SK-N-SH (cell line): ENCODE measurements around the gene IGFALS. TPM values are rescaled to one million over a fixed set of nuclear protein-coding genes. Genes with fewer than 3 reads are reported as not detected.
"Not testable (repeated sequence)": the region's sequence is repeated elsewhere in the genome, so short reads cannot be mapped to it uniquely, and the experiment has no call there.

Experiments
- CTCF ChIA-PET: fragments of 300-600, 350-600 bp; formaldehyde crosslinking; extraction: SDS; loops from one replicate; lab custom pipeline; 2021; lab: Yijun Ruan, JAX
- POLR2A ChIA-PET: fragments of 350-600 bp; sonication (Branson Sonifier 250); formaldehyde crosslinking; extraction: SDS; loops from one replicate; lab custom pipeline; 2020; ENCODE audit warnings: antibody characterized with exemption, inconsistent platforms; lab: Yijun Ruan, JAX
- DNase-seq: peaks from one replicate; pipeline ENCODE4 v3.0.0; 2012
- H2AFZ ChIP-seq: fragments of 200-600 bp; sonication (generic); 2 replicates; pipeline ENCODE4 v1.8.1; 2016; ENCODE audit warnings: antibody characterized with exemption, mild to moderate bottlenecking, low read depth
- H3F3A ChIP-seq: fragments of 200-600 bp; sonication (generic); replicated peaks from 2 replicates; pipeline ENCODE3; 2016; ENCODE audit warnings: antibody characterized with exemption, mild to moderate bottlenecking; ENCODE audit not compliant: insufficient read depth
- H3K27ac ChIP-seq, 2 experiments: fragments of 200-500 bp in 1 of 2; fragments of 200-600 bp in 1 of 2; sonication (Bioruptor generic) in 1 of 2; sonication (generic), shearing (Covaris generic) in 1 of 2; 2 replicates each; pipeline versions ENCODE4 v1.5.1 to v1.6.1; 2014 to 2016; ENCODE audit warnings: low read depth in 2 of 2, inconsistent platforms in 1 of 2, low read length in 1 of 2, mild to moderate bottlenecking in 1 of 2, mixed read lengths in 1 of 2
- H3K27me3 ChIP-seq: fragments of 200-600 bp; sonication (generic), shearing (Covaris generic); 2 replicates; pipeline ENCODE4 v1.6.1; 2016; ENCODE audit warnings: mixed run types; ENCODE audit not compliant: insufficient read depth
- H3K36me3 ChIP-seq, 2 experiments: fragments of 200-500 bp in 1 of 2; fragments of 200-600 bp in 1 of 2; sonication (Bioruptor generic) in 1 of 2; sonication (generic) in 1 of 2; replicated peaks in 1 of 2; 2 replicates each; pipeline versions ENCODE3 to v1.5.1; 2014 to 2016; ENCODE audit warnings: low read length in 1 of 2, mild to moderate bottlenecking in 1 of 2; ENCODE audit not compliant: insufficient read depth in 2 of 2, control insufficient read depth in 1 of 2
- H3K4me1 ChIP-seq, 2 experiments: fragments of 200-500 bp in 1 of 2; fragments of 200-600 bp in 1 of 2; sonication (Bioruptor generic) in 1 of 2; sonication (generic), shearing (Covaris generic) in 1 of 2; 2 replicates each; pipeline versions ENCODE4 v1.5.1 to v1.6.1; 2014 to 2016; ENCODE audit warnings: low read depth in 1 of 2, low read length in 1 of 2, mixed run types in 1 of 2; ENCODE audit not compliant: insufficient read depth in 2 of 2, control insufficient read depth in 1 of 2
- H3K4me2 ChIP-seq: fragments of 200-600 bp; sonication (generic), shearing (Covaris generic); 2 replicates; pipeline ENCODE4 v1.6.1; 2017; ENCODE audit warnings: mixed run types
- H3K4me3 ChIP-seq, 2 experiments: fragments of 200-500 bp in 1 of 2; fragments of 200-600 bp in 1 of 2; sonication (Bioruptor generic) in 1 of 2; sonication (generic), shearing (Covaris generic) in 1 of 2; 2 replicates each; pipeline versions ENCODE4 v1.5.1 to v1.8.1; 2014 to 2016; ENCODE audit warnings: low read depth in 2 of 2, inconsistent platforms in 1 of 2, low read length in 1 of 2, mild to moderate bottlenecking in 1 of 2, mixed read lengths in 1 of 2, moderate library complexity in 1 of 2
- H3K79me2 ChIP-seq: fragments of 200-600 bp; sonication (generic); 2 replicates; pipeline ENCODE4 v1.8.1; 2017; ENCODE audit warnings: mild to moderate bottlenecking; ENCODE audit not compliant: insufficient read depth
- H3K9ac ChIP-seq: fragments of 200-600 bp; sonication (generic); 2 replicates; pipeline ENCODE4 v1.6.1; 2017; ENCODE audit warnings: mixed run types
- H3K9me2 ChIP-seq: fragments of 200-600 bp; sonication (generic); 2 replicates; pipeline ENCODE4 v1.6.1; 2017; ENCODE audit warnings: mixed run types
- H3K9me3 ChIP-seq: fragments of 200-600 bp; sonication (generic); 2 replicates; pipeline ENCODE4 v1.6.1; 2017; ENCODE audit warnings: mixed run types, mild to moderate bottlenecking, moderate library complexity
- H4K20me1 ChIP-seq: fragments of 200-600 bp; sonication (generic); 2 replicates; pipeline ENCODE4 v1.6.1; 2017; ENCODE audit warnings: mild to moderate bottlenecking, mixed run types; ENCODE audit not compliant: insufficient read depth
- CHD2 ChIP-seq: fragments of 150-350 bp; IDR thresholded peaks from 2 replicates; pipeline ENCODE4 v1.6.1; 2018; ENCODE audit warnings: low read length; ENCODE audit not compliant: partially characterized antibody
- ELF1 ChIP-seq: IDR thresholded peaks from 2 replicates; pipeline ENCODE4 v1.4.0; 2012
- EZH2phosphoT487 ChIP-seq: fragments of 200-600 bp; sonication (generic); IDR thresholded peaks from 2 replicates; pipeline ENCODE4 v1.6.1; 2017; ENCODE audit warnings: low read depth, mixed run types, mild to moderate bottlenecking, antibody characterized with exemption, moderate library complexity, borderline replicate concordance
- FOXJ3 ChIP-seq: sonication (generic); formaldehyde crosslinking; IDR thresholded peaks from 2 replicates; pipeline ENCODE4 v1.5.1; 2020; ENCODE audit warnings: mild to moderate bottlenecking, missing genetic modification reagents
- NRF1 ChIP-seq: IDR thresholded peaks from 2 replicates; pipeline ENCODE4 v1.6.1; 2012; ENCODE audit warnings: low read depth, mild to moderate bottlenecking, low read length
- PBX3 ChIP-seq: IDR thresholded peaks from 2 replicates; pipeline ENCODE4; 2012
- POLR2AphosphoS5 ChIP-seq: IDR thresholded peaks from 2 replicates; pipeline ENCODE4 v1.6.1; 2012; ENCODE audit warnings: low read depth, low read length
- RAD21 ChIP-seq: IDR thresholded peaks from 2 replicates; pipeline ENCODE4 v1.6.1; 2012; ENCODE audit warnings: mild to moderate bottlenecking, low read length
- RFX5 ChIP-seq: IDR thresholded peaks from 2 replicates; pipeline ENCODE4 v1.6.1; 2012; ENCODE audit warnings: mild to moderate bottlenecking, improper control_type of control experiment, low read length
- RXRA ChIP-seq: IDR thresholded peaks from 2 replicates; pipeline ENCODE4 v1.4.0; 2012; ENCODE audit warnings: low read depth, mild to moderate bottlenecking, borderline replicate concordance
- SMC3 ChIP-seq: IDR thresholded peaks from 2 replicates; pipeline ENCODE4 v1.6.1; 2012; ENCODE audit warnings: low read depth, low read length, improper control_type of control experiment
- TAF1 ChIP-seq: IDR thresholded peaks from 2 replicates; pipeline ENCODE4 v1.6.1; 2012; ENCODE audit warnings: low read depth, mild to moderate bottlenecking, low read length, moderate library complexity, borderline replicate concordance
- TCF12 ChIP-seq: IDR thresholded peaks from 2 replicates; pipeline ENCODE4 v1.4.0; 2012
- TEAD4 ChIP-seq: IDR thresholded peaks from 2 replicates; pipeline ENCODE4 v1.4.0; 2012; ENCODE audit warnings: mild to moderate bottlenecking, borderline replicate concordance; ENCODE audit not compliant: insufficient read depth
- USF1 ChIP-seq: IDR thresholded peaks from 2 replicates; pipeline ENCODE4 v1.4.0; 2012; ENCODE audit warnings: low read depth, borderline replicate concordance
- whole genome bisulfite sequencing: methylation state at CpG from one replicate; pipeline ENCODE4 v1.1.6; 2017; ENCODE audit warnings: low lambda C conversion rate; 5-methylcytosine and 5-hydroxymethylcytosine counted together
- polyA plus RNA-seq, 3 experiments: library from polyadenylated mRNA; depleted of rRNA; stranded (reverse); fragments of >200 nt; gene quantifications; 2 replicates each; pipeline ENCODE4 v1.2.3, GENCODE V29; 2012
- TF ChIP-seq, protein P1 (sequence below): IDR thresholded peaks from 2 replicates; pipeline ENCODE4 v1.4.0; 2012; ENCODE audit warnings: low read depth, borderline replicate concordance
- TF ChIP-seq, protein P2 (sequence below): fragments of 150-350 bp; IDR thresholded peaks from 2 replicates; pipeline ENCODE4 v1.6.1; 2016; ENCODE audit warnings: mild to moderate bottlenecking, low read depth, low read length

Gene IGFALS
- polyA plus RNA-seq, 1 of the 3 experiments (the other 2 are of a cell fraction): 0.02 TPM

DNA sequence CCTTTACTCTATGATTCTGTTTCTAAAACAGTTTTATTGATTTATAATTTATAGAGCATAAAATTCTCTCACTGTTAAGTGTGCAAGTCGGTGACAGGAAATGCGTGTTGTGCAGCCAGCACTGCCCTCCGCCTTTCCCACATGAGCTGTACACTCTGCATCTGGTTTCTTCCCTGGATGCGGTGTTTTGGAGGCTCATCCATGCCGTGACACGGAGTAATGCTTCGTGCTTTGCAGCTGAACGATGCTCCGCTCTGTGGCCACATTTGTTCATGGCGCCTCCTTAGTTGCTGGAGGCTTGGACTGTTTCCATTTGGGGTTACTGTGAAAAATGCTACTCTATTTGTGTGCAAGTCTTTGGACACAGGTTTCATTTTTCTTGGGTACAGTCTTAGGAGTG is 7.2 kb upstream of the IGFALS start (continued):
- TF ChIP-seq RAD21 (no peak), RXRA (no peak), FOXJ3 (CRISPR knock-in tag) (no peak)

GRCh38 chr16:1799263-1799662 is 5.8 kb upstream of the IGFALS start:
- POLR2A ChIA-PET, H3K4me3 ChIP-seq: not testable (repeated sequence)
- WGBS: 62% methylated on average over 5 of the region's 5 CpGs

DNA sequence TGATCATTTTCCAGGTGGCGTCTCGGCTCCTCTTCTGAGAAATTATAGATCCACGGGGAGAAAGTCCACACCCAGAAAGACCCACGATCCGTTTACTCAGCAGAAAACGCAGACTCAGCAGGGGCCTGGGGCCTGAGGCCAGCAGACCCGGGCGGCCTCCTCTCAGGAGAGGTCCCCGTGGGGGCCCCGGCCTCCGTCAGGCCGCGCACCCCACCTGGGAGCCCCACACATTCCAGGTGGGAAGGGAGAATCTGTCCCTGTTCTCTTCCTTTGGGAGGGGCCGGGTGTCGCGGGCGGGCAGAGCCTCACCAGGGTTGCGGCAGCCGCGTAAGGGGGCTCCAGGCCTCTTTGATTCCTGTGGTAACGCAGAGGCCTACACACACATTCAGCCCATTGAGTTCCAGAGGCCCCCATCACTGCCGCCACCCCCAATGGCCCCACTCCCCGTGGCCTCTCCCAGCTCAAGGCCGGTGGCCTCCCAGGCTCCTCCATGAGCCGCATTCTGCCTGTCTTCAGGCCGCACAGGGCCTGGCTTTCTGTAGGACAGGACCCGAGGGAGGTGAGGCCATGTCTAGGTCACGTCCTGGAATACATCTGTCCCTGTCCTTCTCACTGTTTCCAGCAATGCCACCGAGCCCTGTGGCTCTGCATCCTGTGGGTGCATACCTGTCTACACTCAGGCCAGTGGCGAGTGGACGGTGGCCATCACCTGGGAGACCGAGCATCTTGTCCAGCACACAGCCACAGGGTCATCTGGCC is 1.6 kb upstream of the IGFALS start:
- Histone ChIP-seq H3K9ac (no peak overlapping the region), H3K27me3 (no peaks in the 10 kb centered on the region), H3K4me2 (no peak overlapping the region), H3K27ac (no peak overlapping the region), H3F3A (no peaks in the 10 kb centered on the region), H3K4me3 (no peak overlapping the region), H2AFZ (no peak overlapping the region), H3K9me3 (no peaks in the 10 kb centered on the region), H3K79me2 (no peaks in the 10 kb centered on the region), H3K9me2 (no peaks in the 10 kb centered on the region), H4K20me1 (no peaks in the 10 kb centered on the region), H3K36me3 (peaks cover 0 to 12% of the 10 kb centered on the region in 2 experiments), H3K4me1 (no peaks in the 10 kb centered on the region; a peak in 1 of 4 replicates)
- ChIA-PET CTCF (interaction anchor here (1.1 kb wide), 1 partner anchor 134 kb away, joined by 3 read pairs; no protein-coding TSS in a partner anchor), POLR2A (interaction anchor here (0.7 kb wide), 1 partner anchor 50 kb away, joined by 3 read pairs; no protein-coding TSS in a partner anchor)
- DNase-seq: no peak
- WGBS: 88% methylated on average over 18 of the region's 32 CpGs
- TF ChIP-seq POLR2AphosphoS5 (no peak), CHD2 (no peak), RXRA (no peak), TAF1 (no peak), SMC3 (no peak), RFX5 (no peak), TCF12 (no peak), USF1 (no peak), EZH2phosphoT487 (no peak), PBX3 (no peak), NRF1 (no peak), TEAD4 (no peak), ELF1 (no peak)
- TF ChIP-seq, protein P1, sequence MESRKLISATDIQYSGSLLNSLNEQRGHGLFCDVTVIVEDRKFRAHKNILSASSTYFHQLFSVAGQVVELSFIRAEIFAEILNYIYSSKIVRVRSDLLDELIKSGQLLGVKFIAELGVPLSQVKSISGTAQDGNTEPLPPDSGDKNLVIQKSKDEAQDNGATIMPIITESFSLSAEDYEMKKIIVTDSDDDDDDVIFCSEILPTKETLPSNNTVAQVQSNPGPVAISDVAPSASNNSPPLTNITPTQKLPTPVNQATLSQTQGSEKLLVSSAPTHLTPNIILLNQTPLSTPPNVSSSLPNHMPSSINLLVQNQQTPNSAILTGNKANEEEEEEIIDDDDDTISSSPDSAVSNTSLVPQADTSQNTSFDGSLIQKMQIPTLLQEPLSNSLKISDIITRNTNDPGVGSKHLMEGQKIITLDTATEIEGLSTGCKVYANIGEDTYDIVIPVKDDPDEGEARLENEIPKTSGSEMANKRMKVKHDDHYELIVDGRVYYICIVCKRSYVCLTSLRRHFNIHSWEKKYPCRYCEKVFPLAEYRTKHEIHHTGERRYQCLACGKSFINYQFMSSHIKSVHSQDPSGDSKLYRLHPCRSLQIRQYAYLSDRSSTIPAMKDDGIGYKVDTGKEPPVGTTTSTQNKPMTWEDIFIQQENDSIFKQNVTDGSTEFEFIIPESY: no peak
- TF ChIP-seq, protein P2, sequence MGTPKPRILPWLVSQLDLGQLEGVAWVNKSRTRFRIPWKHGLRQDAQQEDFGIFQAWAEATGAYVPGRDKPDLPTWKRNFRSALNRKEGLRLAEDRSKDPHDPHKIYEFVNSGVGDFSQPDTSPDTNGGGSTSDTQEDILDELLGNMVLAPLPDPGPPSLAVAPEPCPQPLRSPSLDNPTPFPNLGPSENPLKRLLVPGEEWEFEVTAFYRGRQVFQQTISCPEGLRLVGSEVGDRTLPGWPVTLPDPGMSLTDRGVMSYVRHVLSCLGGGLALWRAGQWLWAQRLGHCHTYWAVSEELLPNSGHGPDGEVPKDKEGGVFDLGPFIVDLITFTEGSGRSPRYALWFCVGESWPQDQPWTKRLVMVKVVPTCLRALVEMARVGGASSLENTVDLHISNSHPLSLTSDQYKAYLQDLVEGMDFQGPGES: no peak

More at GRCh38 chr16:1799263-1799662, 5.8 kb upstream of the IGFALS start:
- H3K79me2 ChIP-seq, CTCF ChIA-PET, H3K9me2 ChIP-seq, H3K4me1 ChIP-seq, H3F3A ChIP-seq, H3K9me3 ChIP-seq, H4K20me1 ChIP-seq, H3K36me3 ChIP-seq, H2AFZ ChIP-seq, DNase-seq, H3K4me2 ChIP-seq, H3K9ac ChIP-seq, H3K27me3 ChIP-seq, H3K27ac ChIP-seq: not testable (repeated sequence)
